ENCODE results near the gene TCF12.
A peak's percentile ranks its signal among the peaks of the same experiment; 100 is the strongest.

TCF12 gene

DNA sequence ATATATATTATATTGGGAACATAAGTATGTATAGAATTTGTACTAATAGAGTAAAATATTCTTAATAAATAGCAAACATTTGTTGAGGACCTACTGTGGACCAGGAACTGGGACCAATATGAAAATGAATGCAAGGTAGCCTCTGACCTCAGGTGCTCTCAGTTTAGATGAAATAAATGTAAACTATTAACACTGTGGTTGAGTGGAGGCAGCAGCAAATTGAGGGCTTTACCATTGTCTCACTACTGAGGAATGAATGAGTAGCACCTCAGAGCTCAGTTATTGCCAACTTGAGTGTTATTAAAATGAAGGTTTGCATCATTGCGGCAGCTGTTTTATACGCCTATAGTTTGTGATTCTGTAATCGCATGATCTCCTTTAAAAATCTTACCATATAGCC, 366.9 kb downstream of the TCF12 start:
- TF ChIP-seq, protein P1, sequence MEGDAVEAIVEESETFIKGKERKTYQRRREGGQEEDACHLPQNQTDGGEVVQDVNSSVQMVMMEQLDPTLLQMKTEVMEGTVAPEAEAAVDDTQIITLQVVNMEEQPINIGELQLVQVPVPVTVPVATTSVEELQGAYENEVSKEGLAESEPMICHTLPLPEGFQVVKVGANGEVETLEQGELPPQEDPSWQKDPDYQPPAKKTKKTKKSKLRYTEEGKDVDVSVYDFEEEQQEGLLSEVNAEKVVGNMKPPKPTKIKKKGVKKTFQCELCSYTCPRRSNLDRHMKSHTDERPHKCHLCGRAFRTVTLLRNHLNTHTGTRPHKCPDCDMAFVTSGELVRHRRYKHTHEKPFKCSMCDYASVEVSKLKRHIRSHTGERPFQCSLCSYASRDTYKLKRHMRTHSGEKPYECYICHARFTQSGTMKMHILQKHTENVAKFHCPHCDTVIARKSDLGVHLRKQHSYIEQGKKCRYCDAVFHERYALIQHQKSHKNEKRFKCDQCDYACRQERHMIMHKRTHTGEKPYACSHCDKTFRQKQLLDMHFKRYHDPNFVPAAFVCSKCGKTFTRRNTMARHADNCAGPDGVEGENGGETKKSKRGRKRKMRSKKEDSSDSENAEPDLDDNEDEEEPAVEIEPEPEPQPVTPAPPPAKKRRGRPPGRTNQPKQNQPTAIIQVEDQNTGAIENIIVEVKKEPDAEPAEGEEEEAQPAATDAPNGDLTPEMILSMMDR (IDR thresholded peaks at IDR 0.05; ENCODE audit: low read length), result no peak
- TF ChIP-seq EZH2 (IDR thresholded peaks at IDR 0.05; ENCODE audit: borderline replicate concordance, low read length), result no peak
- Histone ChIP-seq H3K27ac (ENCODE audit: low read depth, low read length, poor library complexity, severe bottlenecking) (peak overlapping the region; percentile 96), H3K9me2 (ENCODE audit: low read depth, low read length) (no peaks in the 10 kb centered on the region), H3F3A (ENCODE audit: insufficient read depth, low read length) (no peaks in the 10 kb centered on the region; the same call in 1 of the 2 replicates), H3K4me2 (ENCODE audit: low read length) (no peak overlapping the region), H3K27me3 (ENCODE audit: insufficient read depth, low read length) (no peaks in the 10 kb centered on the region), H2AFZ (ENCODE audit: low read length) (no peak overlapping the region), H3K4me3 (ENCODE audit: low read depth, low read length, poor library complexity, severe bottlenecking) (no peak overlapping the region), H3K4me1 (ENCODE audit: insufficient read depth, low read length, severe bottlenecking) (peaks cover 83% of the 10 kb centered on the region), H3K9me3 (ENCODE audit: low read length) (no peaks in the 10 kb centered on the region), H3K9ac (ENCODE audit: low read length) (no peak overlapping the region), H4K20me1 (ENCODE audit: insufficient read depth, low read length) (no peaks in the 10 kb centered on the region), H3K36me3 (ENCODE audit: insufficient read depth, low read length) (peaks cover 49% of the 10 kb centered on the region), H3K79me2 (ENCODE audit: insufficient read depth, low read length) (no peaks in the 10 kb centered on the region)

DNA sequence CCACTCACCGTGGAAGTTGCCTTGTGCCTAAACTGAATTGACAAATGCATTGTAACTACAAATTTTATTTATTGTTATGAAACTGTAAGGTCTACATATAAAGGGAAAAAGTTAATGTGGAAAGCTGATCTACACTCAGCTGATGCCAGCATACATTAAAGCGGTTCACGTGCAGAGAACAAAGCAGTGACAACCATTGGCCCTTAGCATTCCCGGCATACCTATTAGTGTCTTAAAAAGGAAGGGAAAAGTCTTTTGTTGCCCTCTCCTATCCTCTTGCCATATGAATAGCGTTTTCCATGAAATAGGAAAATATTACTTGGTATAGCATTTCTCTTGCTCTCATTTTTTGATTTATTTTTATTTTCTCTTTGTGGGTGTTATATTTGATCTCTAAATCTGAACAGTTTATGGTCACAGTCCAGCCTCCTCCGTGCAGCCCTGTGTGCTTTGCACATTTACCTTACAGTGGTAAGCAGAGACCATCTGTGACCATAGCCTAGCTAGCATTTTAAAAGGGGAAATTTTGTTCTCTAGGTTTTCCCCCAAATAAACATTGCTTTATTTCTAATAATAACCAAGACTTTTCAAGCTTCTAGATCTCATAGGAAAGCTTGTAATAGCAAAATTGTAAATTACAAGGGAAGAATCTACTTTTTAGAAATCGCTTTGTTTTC, 368.1 kb downstream of the TCF12 start:
- Histone ChIP-seq H3K9me3 (ENCODE audit: low read length) (no peaks in the 10 kb centered on the region), H4K20me1 (ENCODE audit: insufficient read depth, low read length) (no peaks in the 10 kb centered on the region), H3K4me2 (ENCODE audit: low read length) (peak overlapping the region; percentile 24; the same call in 1 of the 2 replicates), H3K4me3 (ENCODE audit: low read depth, low read length, poor library complexity, severe bottlenecking) (no peak overlapping the region), H3K9me2 (ENCODE audit: low read depth, low read length) (no peaks in the 10 kb centered on the region), H3K36me3 (ENCODE audit: insufficient read depth, low read length) (peaks cover 60% of the 10 kb centered on the region), H3F3A (ENCODE audit: insufficient read depth, low read length) (no peaks in the 10 kb centered on the region; the same call in 1 of the 2 replicates), H3K4me1 (ENCODE audit: insufficient read depth, low read length, severe bottlenecking) (peaks cover 71% of the 10 kb centered on the region), H3K27me3 (ENCODE audit: insufficient read depth, low read length) (no peaks in the 10 kb centered on the region), H3K79me2 (ENCODE audit: insufficient read depth, low read length) (no peaks in the 10 kb centered on the region), H2AFZ (ENCODE audit: low read length) (no peak overlapping the region), H3K9ac (ENCODE audit: low read length) (no peak overlapping the region), H3K27ac (ENCODE audit: low read depth, low read length, poor library complexity, severe bottlenecking) (peak overlapping the region; percentile 96)
- TF ChIP-seq, protein P1 (IDR thresholded peaks at IDR 0.05; ENCODE audit: low read length), result no peak
- TF ChIP-seq EZH2 (IDR thresholded peaks at IDR 0.05; ENCODE audit: borderline replicate concordance, low read length), result no peak

DNA sequence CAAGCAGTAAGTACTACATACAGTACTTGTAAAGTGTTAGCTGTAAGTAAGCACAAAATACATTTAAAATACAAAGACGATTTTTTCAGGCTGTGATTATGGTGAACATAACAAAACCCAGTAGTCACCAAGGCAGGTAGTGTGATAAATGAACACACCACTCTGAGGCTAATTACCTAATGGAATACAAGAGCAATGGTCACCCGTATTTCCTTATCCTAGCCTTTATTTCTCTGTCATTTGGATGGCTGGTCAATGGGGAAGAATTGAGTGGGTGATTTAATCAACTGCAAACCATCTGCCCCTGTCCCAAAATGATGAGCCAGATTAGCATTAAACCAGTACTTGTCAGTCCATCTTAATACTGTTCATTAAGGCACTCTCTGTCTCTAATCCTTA, 368.7 kb downstream of the TCF12 start:
- Histone ChIP-seq H2AFZ (ENCODE audit: low read length) (no peak overlapping the region), H3K27ac (ENCODE audit: low read depth, low read length, poor library complexity, severe bottlenecking) (peak overlapping the region; percentile 96), H3K79me2 (ENCODE audit: insufficient read depth, low read length) (no peaks in the 10 kb centered on the region), H3K4me2 (ENCODE audit: low read length) (peak overlapping the region; percentile 24; the same call in 1 of the 2 replicates), H3K9me2 (ENCODE audit: low read depth, low read length) (no peaks in the 10 kb centered on the region), H3K4me3 (ENCODE audit: low read depth, low read length, poor library complexity, severe bottlenecking) (no peak overlapping the region), H4K20me1 (ENCODE audit: insufficient read depth, low read length) (no peaks in the 10 kb centered on the region), H3K27me3 (ENCODE audit: insufficient read depth, low read length) (no peaks in the 10 kb centered on the region), H3K36me3 (ENCODE audit: insufficient read depth, low read length) (peaks cover 64% of the 10 kb centered on the region), H3K4me1 (ENCODE audit: insufficient read depth, low read length, severe bottlenecking) (peaks cover 66% of the 10 kb centered on the region), H3K9ac (ENCODE audit: low read length) (no peak overlapping the region), H3F3A (ENCODE audit: insufficient read depth, low read length) (no peaks in the 10 kb centered on the region; the same call in 1 of the 2 replicates), H3K9me3 (ENCODE audit: low read length) (no peaks in the 10 kb centered on the region)
- TF ChIP-seq, protein P1 (IDR thresholded peaks at IDR 0.05; ENCODE audit: low read length), result no peak
- TF ChIP-seq EZH2 (IDR thresholded peaks at IDR 0.05; ENCODE audit: borderline replicate concordance, low read length), result no peak
